ENCODE results near the gene ZNF580.

ZNF580 gene

DNA sequence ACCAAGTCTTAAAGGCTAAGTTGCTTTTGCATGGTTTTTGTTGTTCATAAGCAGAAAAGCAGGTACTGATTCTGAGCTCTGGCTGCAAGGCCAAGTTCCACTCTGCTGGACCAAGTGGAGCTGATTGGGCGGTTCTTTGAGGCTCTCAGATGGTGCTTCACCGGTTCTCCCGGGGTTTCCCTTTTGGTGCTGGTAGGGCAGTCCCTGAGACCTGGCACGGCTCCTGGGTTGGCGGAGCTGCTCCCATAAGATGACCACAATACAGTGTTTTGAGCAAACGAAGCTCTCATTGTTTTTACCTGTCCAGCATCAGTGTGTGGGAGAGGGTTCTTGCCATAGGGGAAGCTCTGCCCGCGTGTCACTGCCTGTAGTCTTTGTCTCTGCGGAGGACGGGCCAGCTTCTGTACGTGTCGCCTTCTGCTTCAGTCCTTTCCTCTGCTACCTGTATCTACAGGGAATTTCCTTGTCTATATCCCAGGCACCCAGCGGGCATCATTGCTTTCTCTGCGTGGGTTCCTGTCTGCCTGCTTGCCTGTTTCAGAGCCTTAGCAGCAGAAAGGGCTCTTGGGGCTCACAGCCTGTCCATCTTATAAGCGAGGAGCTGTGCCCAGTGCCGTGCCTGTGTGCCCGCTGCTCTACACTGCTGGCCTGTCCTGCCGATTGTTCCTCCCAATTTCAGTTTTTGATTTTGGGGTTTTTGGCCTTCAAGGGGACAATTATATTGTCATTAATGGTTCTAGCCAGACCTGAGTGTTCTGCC, 16.4 kb downstream of the ZNF580 start:
- no peak for TF ChIP-seq CTCF (IDR thresholded peaks at IDR 0.05; ENCODE audit: extremely low read depth, missing control alignments)
- DNase-seq (ENCODE audit: low spot score): no peak

GRCh38 chr19:55658846-55659459, 18.2 kb downstream of the ZNF580 start:
- TF ChIP-seq CTCF (IDR thresholded peaks at IDR 0.05; ENCODE audit: extremely low read depth, missing control alignments): no peak
- no peak for DNase-seq (ENCODE audit: low spot score)

- DNase-seq (ENCODE audit: low spot score): no peak
- TF ChIP-seq CTCF (IDR thresholded peaks at IDR 0.05; ENCODE audit: extremely low read depth, missing control alignments): no peak
Observed at GRCh38 chr19:55659822-55660221, 19.0 kb downstream of the ZNF580 start.

DNA sequence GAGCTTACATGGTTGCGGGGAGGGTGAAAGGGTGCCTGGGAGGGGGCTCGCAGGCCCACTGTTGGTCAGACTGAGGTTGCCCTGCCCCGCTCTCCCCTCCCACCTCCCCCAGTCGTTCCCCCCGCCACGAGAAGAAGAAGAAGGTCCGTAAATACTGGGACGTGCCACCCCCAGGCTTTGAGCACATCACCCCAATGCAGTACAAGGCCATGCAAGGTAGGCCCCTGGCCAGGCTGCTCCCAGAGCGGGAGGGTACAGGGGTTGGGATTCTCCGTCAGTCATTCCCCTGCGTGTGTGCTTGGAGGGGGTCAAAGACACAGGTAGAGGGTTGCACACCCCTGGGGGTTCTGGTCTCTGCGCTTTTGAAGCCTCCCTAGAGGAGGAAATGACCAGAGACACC, 19.6 kb downstream of the ZNF580 start:
- no peak for TF ChIP-seq CTCF (IDR thresholded peaks at IDR 0.05; ENCODE audit: extremely low read depth, missing control alignments)
- no peak for DNase-seq (ENCODE audit: low spot score)

DNA sequence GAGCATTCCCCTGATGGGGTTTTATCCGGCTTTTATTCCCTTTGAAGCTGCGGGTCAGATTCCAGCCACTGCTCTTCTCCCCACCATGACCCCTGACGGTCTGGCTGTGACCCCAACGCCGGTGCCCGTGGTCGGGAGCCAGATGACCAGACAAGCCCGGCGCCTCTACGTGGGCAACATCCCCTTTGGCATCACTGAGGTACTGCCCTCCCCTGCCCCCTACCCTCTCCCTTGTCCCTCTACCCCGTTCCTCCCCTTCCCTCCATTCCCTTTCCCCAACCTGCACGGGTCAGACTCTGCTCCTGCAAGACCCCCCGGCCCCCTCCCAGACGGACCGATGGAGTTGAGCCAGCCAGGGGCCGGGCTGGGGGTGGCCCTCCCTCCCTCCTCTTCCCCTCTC, 20.2 kb downstream of the ZNF580 start:
- no peak for TF ChIP-seq CTCF (IDR thresholded peaks at IDR 0.05; ENCODE audit: extremely low read depth, missing control alignments)
- no peak for DNase-seq (ENCODE audit: low spot score)

DNA sequence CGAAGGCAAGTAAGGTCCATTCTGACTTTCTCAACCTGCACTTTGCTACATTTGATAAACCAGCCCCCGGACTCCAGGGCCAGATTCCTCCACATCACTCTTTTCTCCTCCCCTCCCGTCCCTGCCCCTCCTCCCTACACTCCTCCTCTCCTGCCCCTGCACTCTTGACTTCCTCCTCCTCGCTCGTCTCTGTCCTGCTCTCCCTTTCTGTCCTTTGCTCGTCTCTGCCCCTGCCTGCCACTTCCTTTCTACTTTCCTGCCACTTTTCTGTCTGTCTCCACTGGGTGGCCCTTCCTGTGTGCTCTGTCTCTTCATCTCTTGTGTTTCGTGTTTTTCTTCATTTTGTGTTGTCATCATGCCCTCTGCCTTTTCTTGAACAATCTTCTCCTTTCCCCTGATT, 21.0 kb downstream of the ZNF580 start:
- no peak for TF ChIP-seq CTCF (IDR thresholded peaks at IDR 0.05; ENCODE audit: extremely low read depth, missing control alignments)
- no peak for DNase-seq (ENCODE audit: low spot score)

DNA sequence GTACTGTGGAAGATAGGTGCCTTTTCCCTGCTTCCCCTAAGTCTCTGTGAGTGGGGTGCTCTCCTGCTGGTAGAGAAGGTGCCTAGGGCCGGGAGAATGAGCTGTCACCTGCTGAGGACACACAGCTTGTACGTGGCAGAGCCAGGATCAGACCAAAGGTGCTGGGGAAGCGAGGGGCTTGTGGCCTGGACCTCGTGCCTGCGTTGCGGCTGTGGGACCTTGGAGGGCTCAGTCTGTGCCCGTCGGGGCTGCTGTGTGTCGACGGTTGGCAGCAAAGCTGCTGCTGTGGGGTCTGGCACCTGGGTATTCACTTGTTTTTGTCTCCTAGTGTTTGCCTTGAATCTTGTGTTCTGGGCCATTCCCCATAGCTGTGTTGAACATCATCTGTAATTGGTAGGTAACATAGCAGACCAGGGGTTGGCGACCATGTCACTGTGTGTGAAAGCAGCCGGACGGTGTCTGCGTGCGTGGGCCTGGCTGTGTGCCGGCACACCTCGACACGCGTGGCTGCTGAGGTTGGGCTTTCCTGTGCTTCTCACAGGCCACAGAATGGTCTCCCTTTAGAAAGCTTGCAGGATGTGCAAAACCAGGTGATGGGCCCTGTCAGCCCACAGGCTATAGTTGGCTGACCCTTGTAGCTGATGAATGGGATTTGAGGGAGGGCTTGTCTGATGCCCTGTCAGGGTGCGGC, 23.2 kb downstream of the ZNF580 start:
- no peak for TF ChIP-seq CTCF (IDR thresholded peaks at IDR 0.05; ENCODE audit: extremely low read depth, missing control alignments)
- no peak for DNase-seq (ENCODE audit: low spot score)
